Measurements from ENCODE around the gene SPG11.
"Not testable (repeated sequence)": the region's sequence is repeated elsewhere in the genome, so short reads cannot be mapped to it uniquely, and the experiment has no call there.

SPG11 gene

DNA sequence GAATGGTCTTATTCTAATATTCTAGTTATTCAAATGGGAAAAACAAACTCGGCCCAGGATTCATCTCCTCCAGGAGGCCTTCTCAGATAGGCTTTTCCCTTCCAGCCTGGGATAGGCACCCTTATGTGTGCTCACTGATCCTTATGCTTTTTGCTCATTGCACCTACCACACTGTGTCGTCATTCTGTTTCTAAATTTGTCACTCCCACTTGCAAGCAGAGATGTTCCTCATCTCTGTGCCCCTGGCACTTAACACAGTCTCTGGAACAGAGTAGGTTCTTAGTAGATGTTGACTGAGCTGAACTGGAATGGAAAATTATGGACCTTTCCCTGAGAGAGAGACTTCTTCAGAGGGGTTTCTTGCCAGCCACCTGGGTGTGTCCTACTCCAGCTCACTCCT, 18.7 kb upstream of the SPG11 start:
- no peak for DNase-seq

DNA sequence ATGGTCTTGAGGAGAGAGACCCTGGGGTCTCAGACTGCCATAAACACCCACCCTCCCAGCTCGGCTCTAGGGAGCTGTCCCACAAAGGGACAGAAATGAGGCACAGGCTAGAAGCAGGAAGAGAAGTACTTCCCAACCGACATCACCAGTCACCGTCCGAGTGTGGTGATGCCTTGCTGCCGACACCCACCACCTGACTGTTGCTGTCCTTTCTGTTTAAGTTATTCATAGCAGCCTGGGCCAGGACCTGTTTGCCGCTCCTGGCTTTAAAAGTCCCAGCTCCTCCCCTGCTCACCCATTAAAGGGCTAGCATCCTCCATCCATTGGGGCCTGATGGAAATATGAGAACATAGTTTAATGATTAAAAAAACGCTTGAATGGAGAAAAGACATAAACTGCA, 13.2 kb upstream of the SPG11 start:
- DNase-seq: no peak

DNA sequence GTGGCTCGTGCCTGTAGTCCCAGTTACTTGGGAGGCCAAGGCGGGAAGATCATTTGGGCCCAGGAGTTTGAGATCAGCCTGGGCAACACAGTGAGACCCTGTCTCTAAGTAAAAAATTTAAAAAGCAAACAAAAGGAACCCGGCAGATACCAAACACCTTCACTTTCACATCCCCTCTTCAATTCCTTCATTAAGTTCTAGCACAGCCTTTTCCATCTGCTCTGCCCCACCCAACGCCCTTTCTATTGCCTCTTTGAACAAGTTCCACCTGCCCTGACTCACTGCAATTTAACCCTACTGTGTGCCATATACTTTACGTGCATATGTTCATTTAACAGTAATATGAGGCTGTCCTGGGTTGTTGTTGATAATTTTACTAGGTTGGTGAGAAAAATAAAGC, 12.4 kb upstream of the SPG11 start:
- DNase-seq: no peak

DNA sequence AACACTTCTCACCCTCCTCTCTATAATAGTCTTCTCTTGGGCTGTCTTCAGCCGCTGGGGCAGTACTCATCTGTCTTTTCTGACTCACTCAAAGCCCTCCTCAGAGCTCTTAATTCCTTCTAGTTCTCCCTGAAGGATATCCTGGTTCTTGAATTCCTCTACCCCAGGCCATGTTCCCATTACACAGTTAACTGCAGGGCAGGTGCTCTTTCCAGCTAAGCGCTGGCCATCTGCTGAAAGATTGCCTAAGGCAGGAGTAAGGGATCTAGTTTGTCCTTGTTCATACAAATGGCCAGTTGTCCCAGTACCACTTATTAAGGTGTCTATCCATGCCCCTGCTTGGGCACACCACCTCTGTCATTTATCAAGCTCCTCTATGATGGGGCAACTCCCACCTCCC, 10.2 kb upstream of the SPG11 start:
- DNase-seq: no peak

DNA sequence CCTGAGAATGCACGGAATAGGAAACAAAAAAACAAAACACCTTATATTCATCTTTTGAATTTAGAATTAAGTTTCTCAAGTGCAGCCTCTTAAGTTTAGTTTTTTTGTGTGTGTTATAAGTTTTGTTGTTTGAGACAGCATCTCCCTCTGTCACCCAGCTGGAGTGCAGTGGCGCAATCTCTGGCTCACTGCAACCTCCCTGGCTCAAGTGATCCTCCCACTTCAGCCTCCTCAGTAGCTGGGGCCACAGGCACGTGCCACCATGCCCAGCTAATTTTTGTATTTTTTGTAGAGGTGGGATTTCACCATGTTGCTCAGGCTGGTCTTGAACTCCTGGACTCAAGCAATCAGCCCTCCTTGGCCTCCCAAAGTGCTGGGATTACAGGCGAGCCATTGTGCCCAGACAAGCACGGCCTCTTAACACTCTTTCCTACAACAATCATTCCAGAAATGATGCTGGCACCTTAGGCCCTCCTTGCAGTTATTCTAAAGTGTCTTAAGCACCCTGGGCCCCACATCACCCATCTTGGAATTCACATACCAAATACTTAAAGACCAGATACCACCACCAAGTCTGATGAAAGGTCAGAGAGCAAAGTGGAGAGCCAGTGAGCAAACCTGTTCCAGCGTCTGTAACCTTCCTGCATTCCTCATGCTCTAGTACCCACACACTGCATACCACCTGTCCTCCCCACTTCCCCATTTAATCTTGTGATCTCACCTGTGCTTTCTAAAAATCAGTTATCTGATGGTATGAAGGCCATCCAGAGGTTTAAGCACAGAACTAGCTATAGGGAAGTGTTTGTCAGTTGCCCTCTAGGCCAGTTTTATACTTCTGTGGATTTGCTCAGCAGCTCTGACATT, 6.9 kb upstream of the SPG11 start:
- no peak for DNase-seq

DNA sequence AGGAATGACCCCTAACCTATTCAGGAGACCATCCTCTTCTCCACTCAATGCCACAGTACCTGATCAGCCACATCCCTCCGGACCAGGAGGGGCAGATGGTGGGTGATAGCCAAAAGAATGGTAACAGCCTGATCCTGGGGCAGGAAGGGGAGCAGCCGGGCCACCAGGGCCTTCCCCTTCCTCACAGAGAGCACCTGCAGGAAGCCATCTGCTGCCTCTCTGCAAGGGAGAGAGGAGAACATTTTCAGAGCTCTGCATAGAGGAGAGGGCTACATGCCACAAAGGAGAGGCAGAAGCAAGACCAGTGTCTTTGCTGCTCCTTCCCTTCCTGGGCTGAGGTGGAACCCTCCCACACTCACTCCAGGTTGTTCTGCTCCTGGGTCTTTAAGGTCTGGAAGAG, 5.5 kb upstream of the SPG11 start:
- no peak for DNase-seq

DNA sequence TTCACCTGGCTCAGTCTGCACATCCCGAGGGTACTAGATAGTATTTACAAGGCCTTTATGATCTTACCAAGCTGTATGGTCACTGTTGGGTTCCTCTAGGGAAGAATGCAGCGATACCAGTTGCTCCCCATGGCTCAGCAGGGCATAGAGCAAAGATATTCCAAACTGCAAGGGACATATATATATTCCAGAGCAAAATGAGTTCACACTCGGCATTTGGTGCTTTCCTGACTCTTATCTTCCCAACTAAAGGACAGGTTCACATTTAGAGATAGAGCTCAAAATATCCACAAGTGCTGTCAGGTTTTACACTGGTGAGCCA, 3.5 kb upstream of the SPG11 start:
- DNase-seq: no peak

DNA sequence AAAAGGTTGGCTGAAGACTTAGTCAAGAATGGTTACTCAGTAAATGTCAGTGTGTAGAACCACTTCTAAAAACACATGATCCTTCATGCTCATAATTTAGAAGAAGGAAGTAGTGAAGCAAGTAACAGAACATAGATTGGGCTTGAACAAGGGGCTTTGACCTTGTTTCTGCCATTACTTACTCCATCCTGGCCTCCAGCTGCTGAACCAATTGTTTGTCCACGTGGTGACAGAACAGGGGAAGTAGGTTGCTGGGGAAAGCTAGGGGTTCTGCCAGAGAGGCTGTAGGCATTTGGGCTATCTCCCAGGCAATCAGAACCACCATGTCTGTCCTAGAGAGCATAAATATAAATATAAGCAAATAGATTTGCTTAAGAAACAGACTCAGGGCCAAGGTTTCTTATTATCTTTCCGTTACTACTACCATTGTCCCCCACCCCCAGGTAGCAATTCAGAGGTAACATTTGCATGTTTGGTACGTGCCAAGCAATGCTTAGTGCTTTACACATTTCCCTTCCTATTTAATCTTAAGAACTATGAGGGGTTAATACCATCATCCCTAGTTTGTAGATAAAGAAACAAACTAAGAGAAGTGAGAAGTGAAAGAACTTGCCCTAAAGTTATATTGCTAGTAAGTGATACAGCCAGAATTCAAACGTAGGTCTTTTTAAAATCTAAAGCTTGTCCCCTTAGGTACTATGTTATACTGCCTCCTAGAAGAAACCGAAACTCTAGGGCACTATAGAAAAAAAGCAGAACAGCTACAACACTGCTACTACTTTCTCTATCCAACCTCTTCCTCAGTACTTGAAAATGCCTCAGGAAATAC, 3.0 kb upstream of the SPG11 start:
- DNase-seq: no peak

DNA sequence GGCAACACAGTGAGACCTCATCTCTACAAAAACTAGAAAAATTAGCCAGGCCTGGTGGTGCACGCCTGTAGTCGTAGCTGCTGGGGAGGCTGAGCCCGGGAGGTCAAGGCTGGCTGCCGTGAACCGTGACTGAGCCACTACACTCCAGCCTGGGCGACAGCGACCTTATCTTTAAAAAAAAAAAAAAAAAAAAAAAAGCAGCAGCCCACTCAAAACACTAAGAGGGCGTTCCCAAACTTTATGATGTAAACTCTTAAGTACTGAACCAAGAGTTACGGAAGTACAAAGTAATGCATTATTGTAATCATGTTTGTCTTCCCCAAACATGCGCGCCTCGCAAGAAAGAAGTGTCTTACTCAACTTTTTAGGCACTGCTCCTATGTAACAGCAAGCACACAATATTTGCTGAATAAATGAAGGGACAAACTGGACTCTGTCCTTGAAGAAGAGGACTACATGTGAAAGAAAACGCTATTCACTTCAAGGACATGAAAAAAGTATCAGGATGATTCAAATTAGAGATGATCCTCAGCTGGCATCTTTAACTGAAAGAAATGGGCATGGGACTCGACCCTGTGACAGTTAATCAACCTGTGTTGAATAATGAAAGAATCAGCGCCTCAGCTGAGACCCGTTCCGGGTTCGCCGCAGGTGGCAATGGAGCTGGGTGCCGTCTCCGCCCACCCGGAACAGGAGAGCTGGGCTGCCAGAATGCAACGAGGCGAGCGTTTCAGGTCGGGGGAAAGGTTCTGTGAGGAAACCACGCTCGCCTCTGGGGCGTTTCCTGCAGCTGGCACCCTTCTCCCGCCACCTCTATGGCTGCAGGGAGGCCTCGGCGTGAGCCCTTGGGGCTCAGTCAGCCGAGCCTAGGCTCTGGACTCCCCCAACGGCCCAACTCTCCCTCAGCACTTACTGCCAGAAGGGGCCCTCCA, 718 bp downstream of the SPG11 start:
- peak; percentile 53 to 72 for DNase-seq

DNA sequence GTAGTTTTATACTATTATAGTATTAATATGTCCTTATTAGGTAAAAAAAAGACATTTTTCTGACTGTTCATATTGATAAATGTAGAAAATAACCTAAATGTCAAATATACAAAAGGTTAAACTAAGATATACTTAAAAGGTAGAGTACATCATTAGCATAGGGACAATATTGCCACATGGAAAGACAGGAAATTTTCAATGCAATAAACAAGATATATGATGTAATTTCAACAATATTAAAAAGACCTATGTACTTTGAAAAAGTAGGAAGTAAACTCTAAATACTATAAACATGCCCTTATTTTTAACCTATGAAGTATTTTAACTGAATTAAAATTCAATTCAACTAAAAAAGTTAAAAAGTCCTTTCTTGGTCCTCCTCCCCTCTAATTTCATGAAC, 1.9 kb downstream of the SPG11 start:
- DNase-seq: no peak

DNA sequence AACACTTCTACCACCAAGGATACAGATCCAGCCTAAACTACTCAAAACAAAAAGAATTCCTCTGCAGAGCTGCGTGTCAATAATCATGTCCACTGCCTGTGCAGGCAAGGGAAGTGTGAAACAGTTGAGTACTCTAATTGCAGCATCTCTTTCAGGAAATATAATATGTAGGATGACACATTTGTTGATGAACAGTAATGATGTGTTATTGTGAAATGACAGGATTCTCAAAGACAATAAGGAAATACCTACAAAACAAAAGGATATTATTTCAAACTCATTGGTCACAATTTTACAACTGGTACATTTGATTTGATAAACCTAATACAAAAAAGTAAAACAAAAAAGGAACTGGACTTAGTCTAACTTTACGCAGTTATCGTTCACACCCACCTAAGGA, 4.4 kb downstream of the SPG11 start:
- no peak for DNase-seq

DNA sequence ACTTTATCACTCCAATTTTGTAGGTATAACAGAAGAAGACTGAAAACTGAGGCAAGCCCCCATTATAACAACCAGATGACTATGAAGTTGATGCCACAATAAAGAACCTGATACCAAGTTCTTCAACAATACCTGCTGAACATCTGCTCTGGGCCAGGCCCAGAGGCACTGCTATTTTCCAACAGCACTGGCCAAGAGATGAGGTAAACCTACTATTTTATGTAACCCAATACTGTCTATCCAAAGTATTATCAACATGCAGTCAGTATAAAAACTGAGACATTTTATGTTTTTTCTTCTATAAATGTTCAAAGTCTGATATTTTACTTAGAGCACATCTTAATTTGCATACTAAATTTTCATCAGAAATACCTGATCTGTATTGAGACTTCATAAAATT, 6.1 kb downstream of the SPG11 start:
- DNase-seq: no peak

DNA sequence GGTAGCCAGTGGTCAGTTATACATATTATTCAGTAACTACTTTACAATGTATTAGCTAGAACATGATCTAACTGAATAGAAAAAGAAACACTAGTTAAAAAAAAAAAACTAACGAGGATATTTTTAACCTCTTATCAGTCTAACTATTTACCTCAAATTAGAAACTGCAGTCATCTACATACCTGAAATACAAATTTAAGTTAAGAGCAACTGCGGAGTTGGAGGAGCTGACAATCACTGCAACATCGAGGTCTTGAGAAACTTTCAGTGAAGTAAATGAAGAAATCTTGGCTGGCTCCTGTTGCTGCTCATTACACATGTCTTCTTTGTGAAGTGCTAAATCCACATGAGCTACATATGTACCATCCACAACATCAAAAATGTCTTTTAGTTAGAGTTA, 6.5 kb downstream of the SPG11 start:
- DNase-seq: no peak

DNA sequence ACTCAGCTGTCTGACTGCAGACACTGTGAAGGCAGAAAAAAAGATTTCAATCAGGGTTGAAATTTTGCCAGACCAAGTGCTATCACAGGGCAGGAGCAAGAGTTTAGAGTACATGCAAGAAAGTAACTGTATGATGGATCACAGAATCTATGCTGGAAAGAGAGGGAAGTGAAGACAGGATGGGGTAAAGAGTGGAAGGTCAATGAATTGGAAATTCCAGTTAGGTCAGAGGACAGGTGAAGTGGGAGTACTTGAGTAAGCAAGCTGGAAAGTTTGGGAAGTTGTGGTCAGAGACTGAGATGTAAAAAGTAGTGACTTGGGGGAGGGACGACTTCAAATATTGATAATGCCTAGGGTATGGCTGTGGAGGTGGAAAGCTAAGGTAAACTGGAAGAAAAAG, 7.2 kb downstream of the SPG11 start:
- DNase-seq: no peak

DNA sequence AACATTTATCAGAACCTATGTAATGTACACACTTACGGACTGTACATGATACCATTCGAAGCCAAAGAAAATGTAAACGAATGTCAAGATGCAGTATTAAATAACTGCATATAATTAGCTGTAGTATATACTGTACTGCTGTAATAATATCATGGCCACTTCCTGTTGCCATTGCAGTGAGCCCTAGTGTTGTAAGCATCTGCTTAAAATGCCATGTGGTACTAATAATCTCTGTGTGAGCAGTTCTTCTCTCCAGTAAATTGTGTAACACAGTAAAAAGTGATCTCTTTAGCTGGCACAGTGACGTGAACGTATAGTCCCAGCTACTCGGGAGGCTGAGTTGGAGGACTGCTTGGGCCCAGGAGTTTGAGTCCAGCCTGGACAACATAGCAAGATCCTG, 8.6 kb downstream of the SPG11 start:
- DNase-seq: no peak

DNA sequence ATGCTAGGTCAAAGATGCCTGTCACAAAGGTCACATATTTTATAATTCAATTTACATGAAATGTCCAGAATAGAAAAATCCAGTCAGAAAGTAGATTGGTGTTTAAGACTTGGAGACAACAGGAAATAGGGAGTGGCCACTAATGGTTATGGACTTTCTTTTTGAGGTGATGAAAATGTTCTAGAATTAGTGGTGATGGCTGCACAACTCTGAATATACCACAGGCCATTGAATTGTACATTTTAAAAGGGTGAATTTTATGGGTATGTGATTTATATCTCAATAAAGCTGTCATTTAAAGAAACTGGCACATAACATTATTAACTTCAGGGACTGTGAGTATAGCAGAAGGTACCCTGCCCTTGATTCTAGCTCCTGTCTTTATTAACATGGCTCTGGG, 15.8 kb downstream of the SPG11 start:
- no peak for DNase-seq

DNA sequence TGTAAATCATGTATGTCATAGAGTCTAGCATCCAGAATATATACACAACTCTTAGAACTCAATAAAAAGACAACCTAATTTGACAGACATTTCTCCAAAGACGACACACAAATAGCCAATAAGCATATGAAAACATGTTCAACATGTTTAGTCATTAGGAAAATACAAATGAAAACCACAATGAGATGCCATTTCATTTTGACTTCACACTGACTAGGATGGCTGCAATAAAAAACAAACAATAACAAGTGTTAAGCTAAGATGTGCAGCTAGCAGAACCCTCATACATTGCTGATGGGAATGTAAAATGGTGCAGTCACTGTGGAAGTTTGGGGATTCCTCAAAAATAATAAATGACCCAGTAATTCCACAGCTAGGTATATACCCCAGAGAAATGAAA, 16.4 kb downstream of the SPG11 start:
- DNase-seq: no peak

DNA sequence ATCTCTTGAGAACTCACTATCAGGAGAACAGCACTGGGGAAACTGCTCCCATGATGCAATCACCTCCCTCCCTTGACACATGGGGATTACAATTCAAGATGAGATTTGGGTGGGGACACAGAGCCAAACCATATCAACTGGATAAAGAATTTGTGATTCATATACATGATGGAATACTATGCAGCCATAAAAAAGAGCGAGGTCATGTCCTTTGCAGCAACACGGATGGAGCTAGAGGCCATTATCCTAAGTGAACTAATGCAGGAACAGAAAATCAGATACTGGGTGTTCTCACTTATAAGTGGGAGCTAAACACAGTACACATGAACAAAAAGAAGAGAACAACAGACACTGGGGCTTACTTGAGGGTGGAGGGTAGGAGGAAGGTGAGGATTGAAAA, 17.0 kb downstream of the SPG11 start:
- no peak for DNase-seq

DNA sequence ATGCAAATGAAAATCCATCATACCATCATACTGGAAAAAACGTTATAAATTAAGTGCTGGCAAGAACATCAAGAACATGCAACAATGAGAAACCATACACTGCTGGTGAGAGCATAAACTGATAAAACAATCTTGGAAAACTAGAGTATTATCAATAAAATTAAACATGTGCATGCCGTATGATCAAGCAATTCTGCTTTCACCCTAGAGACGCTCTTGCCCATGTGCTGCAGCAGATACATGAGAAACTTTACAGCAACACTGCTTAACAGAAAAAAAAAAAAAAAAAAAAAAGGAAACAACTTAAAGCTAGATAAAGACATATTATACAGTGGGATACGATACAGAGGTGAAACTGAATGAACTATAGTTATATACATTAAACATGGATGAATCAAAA, 21.8 kb downstream of the SPG11 start:
- no peak for DNase-seq

DNA sequence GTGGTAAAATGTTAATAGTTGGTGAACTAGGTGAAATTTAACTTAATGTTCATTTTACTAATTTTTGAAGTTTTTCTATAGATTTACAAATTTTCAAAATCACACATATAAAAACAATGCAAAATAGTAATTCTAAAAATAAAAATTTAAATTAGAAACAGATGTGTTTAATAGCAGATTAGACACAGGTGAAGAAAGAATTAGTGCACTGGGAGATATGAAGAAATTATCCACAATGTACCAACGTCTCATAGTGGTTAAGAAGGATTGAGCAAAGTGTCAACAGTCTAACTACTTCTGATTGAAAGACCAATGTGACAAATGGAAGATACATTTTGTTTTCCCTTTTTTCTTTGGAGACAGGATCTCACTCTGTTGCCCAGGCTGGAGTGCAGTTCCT, 26.5 kb downstream of the SPG11 start:
- no peak for DNase-seq

DNA sequence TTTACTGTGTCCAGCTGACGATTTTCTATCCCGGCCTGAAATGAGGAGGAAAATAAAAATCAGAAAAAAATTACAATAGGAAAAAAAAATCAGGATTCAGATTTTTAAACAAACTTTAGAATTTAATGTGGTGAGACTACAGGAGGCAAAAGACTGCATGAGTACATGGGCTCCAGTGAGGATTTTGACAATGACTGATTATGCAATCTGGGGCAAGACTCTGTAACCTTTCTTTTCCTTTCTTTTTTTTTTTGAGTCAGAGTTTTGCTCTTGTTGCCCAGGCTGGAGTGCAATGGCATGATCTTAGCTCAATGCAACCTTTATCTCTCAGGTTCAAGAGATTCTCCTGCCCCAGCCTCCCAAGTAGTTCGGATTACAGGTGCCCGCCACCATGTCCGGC, 29.9 kb downstream of the SPG11 start:
- DNase-seq: no peak

DNA sequence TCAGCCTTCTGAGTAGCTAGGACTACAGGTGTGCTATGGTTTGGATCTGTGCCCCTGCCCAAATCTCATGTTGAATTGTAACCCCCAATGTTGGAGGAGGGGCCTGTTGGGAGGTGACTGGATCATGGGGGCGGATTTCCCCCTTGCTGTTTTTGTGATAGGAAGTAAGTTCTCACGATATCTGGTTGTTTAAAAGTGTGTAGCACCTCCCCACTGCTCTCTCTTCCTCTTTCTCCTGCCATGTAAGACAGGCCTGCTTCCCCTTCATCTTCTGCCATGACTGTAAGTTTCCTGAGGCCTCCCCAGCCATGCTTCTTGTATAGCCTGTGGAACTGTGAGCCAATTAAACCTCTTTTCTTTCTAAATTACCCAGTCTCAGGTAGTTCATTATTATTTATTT, 38.2 kb downstream of the SPG11 start:
- DNase-seq: not testable (repeated sequence)

DNA sequence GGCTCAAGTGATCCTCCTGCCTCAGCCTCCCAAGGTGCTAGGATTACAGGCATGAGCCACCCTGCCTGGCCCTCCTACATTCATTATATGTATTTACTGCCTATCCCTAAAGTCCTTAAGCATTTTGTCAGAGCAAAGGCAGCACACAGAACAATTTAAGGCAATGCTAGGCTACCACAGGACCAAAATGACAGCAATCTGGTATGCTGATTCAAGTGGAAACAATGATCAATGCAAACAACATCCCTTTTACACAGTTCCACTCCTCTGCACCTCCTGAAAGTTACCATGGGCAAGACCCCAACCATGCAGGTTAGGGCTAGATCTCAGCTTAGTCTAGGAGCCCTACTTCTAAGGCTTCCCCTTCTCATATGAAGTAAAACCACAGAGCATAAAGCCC, 40.3 kb downstream of the SPG11 start:
- DNase-seq: no peak

DNA sequence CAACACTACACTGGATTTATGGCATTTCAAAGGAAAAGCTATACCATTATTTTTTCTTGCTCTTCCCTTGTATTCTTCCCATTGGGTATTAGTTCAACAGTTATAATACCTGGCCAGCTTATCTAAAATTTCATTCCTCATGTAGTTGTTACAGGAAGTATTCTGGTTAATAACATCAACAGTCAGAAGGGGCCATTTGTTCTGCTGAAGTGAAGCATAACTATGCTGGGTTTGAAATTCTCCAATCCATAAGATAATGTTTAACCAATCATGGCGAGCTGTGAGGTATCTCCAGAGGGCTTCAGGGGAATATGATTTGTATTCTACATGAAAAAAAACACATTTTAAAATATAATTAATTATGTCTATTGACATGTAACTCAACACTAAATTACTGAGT, 43.4 kb downstream of the SPG11 start:
- DNase-seq: no peak

Data from SHP77 (cell line).